Left renal cortex interstitium (tissue), 4 donors: ENCODE results near the gene HACL1. TPM values are rescaled to one million over a fixed set of nuclear protein-coding genes. Genes with fewer than 3 reads are reported as not detected.

Source experiments
- polyA plus RNA-seq, 4 donors: library from polyadenylated mRNA; unstranded; fragments of 120-200 nt; gene quantifications; one replicate each; pipeline ENCODE4 v1.2.1, GENCODE V29; 2013; ENCODE audit not compliant: insufficient read length in 4 of 4

The HACL1 gene
- polyA plus RNA-seq, 4 donors, result 17.7 to 26.0 (median 22.6) TPM

Other genes with a start within 250 kb of the HACL1 start
- gene METTL6, start 174.0 kb downstream of the HACL1 start, polyA plus RNA-seq, result 10 to 100 TPM; 22.8 to 28.5 (median 28.0) TPM
- gene EAF1, start 174.0 kb downstream of the HACL1 start, polyA plus RNA-seq, result 10 to 100 TPM; 15.7 to 20.8 (median 16.4) TPM
- gene COLQ, start 79.9 kb downstream of the HACL1 start, polyA plus RNA-seq, result 10 to 100 TPM in 2 of 4 donors, 1 to 10 TPM in 2; 3.0 to 13.5 (median 7.4) TPM
- gene BTD, start 176 bp upstream of the HACL1 start, polyA plus RNA-seq, result 10 to 100 TPM; 18.0 to 24.7 (median 21.0) TPM
- gene ANKRD28, start 196.4 kb upstream of the HACL1 start, polyA plus RNA-seq, result 10 to 100 TPM; 35.0 to 53.4 (median 44.4) TPM